BJ (cell line): ENCODE data around the gene POLR2A. TPM values are rescaled to one million over a fixed set of nuclear protein-coding genes. Genes with fewer than 3 reads are reported as not detected.
A peak's percentile ranks its signal among the peaks of the same experiment; 100 is the strongest.
"Not testable (repeated sequence)": the region's sequence is repeated elsewhere in the genome, so short reads cannot be mapped to it uniquely, and the experiment has no call there.

Experiments used
- CTCF ChIA-PET: fragments of 350-600 bp; formaldehyde crosslinking; extraction: SDS; loops from one replicate; lab custom pipeline; 2021; ENCODE audit warnings: antibody characterized with exemption, inconsistent platforms; lab: Yijun Ruan, JAX
- POLR2A ChIA-PET: fragments of 300-600 bp; sonication (Branson Sonifier 250); formaldehyde crosslinking; extraction: SDS; loops from one replicate; lab custom pipeline; 2021; ENCODE audit warnings: antibody characterized with exemption; lab: Charles Lee
- DNase-seq: peaks from one replicate; pipeline ENCODE4 v3.0.0-alpha.2; 2011; ENCODE audit warnings: low read depth
- H3K27me3 ChIP-seq: 2 replicates; pipeline ENCODE4 v1.6.0; 2011; ENCODE audit warnings: low read length; ENCODE audit not compliant: control insufficient read depth, insufficient read depth
- H3K36me3 ChIP-seq: 2 replicates; pipeline ENCODE4 v1.5.1; 2011; ENCODE audit warnings: low read length; ENCODE audit not compliant: control insufficient read depth, insufficient read depth
- H3K4me3 ChIP-seq: 2 replicates; pipeline ENCODE4 v1.5.1; 2011; ENCODE audit warnings: low read depth, mild to moderate bottlenecking, control low read depth, low read length
- polyA plus RNA-seq: library from polyadenylated mRNA; depleted of rRNA; stranded (reverse); fragments of >200 nt; gene quantifications from 2 replicates; pipeline ENCODE4 v1.2.3, GENCODE V29; 2011
- TF ChIP-seq, protein P1 (sequence below): IDR thresholded peaks from 2 replicates; pipeline ENCODE4 v1.5.1; 2011; ENCODE audit warnings: low read depth, mild to moderate bottlenecking, control low read depth, inconsistent platforms, low read length, moderate library complexity; ENCODE audit not compliant: insufficient read depth

POLR2A gene
- polyA plus RNA-seq, 1 experiment, result 27.7 TPM

DNA sequence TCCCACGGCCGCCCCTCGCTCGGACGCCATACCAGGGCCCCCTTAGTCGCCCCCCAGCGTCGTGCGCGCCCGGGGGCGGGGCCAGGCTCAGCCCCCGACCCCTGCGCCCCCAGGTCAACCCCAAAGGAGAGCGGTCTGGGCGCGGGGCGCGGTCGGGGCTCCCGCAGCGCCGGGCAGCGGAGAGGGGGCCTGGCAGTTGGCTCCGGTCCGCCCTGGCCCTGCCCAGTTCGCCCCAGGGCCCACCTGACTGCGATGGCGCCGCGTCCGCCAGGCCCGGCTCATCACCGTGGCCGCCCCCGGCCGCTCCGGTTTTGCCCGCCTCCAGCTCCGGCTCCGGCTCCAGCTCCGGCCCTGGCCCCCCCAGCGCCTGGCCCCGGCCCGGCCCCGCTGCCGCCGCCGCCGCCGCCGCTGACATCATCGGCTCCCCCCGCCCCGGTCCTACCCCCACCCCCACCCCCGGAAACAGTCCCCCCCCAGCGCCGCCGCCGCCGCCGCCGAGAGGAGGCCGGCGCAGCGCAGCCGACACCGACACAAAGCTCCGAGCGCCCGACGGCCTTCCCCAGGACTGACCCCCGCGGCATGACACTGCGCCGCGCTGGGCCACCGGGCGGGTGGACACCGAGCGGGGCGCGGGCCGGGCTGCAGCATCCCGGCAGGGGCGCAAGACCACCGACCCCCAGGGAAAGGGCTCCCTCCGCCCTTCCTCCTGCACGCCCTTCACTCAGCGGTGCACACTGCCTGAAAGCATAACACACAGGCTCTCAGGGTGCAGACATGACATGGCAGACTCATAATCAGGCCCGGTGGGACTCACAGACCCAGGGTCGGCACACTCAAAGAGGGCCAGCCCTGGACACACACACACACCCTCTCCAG is 4.7 kb upstream of the POLR2A start, which contains the start of gene ZBTB4:
Gene ZBTB4 (minus strand): TSS at position 419 of the 876 bp plus-strand sequence. CDS start 12,830 bp downstream, outside the sequence.
- no peak for DNase-seq
- peak within 1 kb of the TSS; percentile 85 for H3K4me3 ChIP-seq
- CTCF ChIA-PET, result interaction anchor here (0.6 to 2.0 kb wide), 7 partner anchors 14 to 124 kb away, joined by 3 to 10 read pairs (median 3); partner anchors contain the start of gene SOX15
- H3K27me3 ChIP-seq, result no peaks in the 10 kb centered on the region
- TF ChIP-seq, protein P1, sequence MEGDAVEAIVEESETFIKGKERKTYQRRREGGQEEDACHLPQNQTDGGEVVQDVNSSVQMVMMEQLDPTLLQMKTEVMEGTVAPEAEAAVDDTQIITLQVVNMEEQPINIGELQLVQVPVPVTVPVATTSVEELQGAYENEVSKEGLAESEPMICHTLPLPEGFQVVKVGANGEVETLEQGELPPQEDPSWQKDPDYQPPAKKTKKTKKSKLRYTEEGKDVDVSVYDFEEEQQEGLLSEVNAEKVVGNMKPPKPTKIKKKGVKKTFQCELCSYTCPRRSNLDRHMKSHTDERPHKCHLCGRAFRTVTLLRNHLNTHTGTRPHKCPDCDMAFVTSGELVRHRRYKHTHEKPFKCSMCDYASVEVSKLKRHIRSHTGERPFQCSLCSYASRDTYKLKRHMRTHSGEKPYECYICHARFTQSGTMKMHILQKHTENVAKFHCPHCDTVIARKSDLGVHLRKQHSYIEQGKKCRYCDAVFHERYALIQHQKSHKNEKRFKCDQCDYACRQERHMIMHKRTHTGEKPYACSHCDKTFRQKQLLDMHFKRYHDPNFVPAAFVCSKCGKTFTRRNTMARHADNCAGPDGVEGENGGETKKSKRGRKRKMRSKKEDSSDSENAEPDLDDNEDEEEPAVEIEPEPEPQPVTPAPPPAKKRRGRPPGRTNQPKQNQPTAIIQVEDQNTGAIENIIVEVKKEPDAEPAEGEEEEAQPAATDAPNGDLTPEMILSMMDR, result no peak
- POLR2A ChIA-PET, result interaction anchor here (0.5 to 0.6 kb wide), 2 partner anchors 93 to 694 kb away, joined by 3 to 4 read pairs; no protein-coding TSS in a partner anchor
- 0 out of 2 replicates have a peak, but pooled peaks cover under 1% of the 10 kb centered on the region for H3K36me3 ChIP-seq

DNA sequence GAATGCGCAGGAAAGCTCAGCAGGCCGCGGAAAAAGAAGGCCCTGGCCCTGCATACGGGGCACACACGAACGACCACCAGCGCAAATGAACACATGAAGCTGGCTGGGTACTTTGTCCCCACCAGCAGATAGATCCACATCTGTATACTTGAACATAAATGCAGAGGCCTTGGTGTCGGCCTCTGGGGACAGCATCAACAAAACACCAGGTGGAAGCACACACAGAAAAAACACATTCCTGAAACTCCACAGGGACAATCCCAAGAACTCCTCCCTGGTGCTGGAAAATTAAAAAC is 4.1 kb upstream of the POLR2A start:
- Histone ChIP-seq H3K27me3 (no peaks in the 10 kb centered on the region), H3K36me3 (no peaks in the 10 kb centered on the region), H3K4me3 (peak overlapping the region; percentile 85)
- ChIA-PET CTCF (interaction anchor here (0.9 to 2.0 kb wide), 4 partner anchors 44 to 124 kb away, joined by 3 to 10 read pairs (median 4); partner anchors contain the start of gene SOX15), POLR2A (interaction anchor here (0.6 kb wide), 1 partner anchor 93 kb away, joined by 4 read pairs; no protein-coding TSS in a partner anchor)
- TF ChIP-seq, protein P1, result no peak
- DNase-seq, result no peak

DNA sequence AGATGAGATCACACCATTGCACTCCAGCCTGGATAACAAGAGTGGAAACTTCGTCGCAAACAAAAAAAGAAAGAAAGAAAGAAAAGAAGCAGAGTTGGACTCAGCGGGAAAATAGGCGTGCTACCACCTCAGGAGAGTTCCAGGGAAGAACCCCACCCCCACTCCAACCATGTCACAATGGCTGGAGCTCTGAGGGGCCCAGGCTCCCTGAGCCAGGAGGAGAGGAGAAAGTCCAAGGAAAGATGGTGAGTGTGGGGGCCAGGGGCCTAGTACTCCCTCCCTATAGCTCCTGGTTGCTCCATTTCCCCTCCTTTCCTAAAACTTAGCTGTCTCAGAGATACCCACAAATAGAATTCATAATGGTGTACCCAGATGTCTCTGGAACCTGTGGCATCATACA is 2.9 kb upstream of the POLR2A start, which contains the start of gene SLC35G6:
Gene SLC35G6 (plus strand): TSS at position 172 of the 400 bp plus-strand sequence. CDS start 71 bp downstream, at position 243.
- ChIA-PET CTCF (interaction anchor here (2.0 kb wide), 1 partner anchor 45 kb away, joined by 10 read pairs; no protein-coding TSS in a partner anchor), POLR2A (interaction anchor here (0.6 kb wide), 1 partner anchor 16 kb away, joined by 3 read pairs; no protein-coding TSS in a partner anchor)
- H3K27me3 ChIP-seq, H3K36me3 ChIP-seq, H3K4me3 ChIP-seq, DNase-seq: not testable (repeated sequence)

DNA sequence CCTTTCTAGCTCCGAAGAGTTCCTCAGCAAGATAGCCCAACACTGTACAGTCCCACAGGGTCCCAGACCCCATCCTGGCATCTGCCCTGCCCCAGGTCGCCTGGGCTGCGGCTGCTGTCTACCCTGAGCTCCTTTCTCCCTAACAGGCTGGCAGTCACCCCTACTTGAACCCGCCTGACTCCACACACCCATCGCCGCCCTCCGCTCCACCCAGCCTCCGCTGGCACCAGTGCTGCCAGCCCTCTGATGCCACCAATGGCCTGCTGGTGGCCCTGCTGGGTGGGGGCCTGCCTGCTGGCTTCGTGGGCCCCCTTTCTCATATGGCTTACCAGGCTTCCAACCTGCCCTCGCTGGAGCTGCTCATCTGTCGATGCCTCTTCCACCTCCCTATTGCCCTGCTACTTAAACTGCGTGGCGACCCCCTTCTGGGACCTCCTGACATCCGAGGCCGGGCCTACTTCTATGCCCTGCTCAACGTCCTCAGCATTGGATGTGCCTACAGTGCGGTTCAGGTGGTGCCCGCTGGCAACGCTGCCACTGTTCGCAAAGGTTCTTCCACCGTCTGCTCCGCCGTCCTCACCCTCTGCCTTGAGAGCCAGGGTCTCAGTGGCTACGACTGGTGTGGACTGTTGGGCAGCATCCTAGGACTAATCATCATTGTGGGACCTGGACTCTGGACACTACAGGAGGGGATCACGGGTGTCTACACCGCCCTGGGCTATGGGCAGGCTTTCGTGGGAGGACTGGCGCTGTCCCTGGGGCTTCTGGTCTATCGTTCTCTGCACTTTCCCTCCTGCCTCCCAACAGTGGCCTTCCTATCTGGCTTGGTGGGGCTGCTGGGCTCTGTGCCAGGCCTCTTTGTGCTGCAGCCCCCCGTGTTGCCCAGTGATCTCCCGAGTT is 2.1 kb upstream of the POLR2A start:
- H3K27me3 ChIP-seq, POLR2A ChIA-PET, CTCF ChIA-PET, H3K4me3 ChIP-seq, H3K36me3 ChIP-seq, DNase-seq: not testable (repeated sequence)

DNA sequence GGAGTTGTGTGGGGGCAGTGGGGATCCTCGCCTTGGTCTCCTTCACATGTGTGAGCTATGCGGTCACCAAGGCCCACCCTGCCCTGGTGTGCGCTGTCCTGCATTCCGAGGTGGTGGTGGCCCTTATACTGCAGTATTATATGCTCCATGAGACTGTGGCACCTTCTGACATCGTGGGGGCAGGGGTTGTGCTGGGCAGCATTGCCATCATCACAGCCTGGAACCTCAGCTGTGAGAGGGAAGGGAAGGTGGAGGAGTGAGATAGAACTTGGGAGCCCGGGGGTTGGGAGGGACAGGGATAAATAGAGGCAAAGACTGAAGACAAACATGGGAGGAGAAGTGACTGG is 1.5 kb upstream of the POLR2A start:
- DNase-seq, H3K36me3 ChIP-seq, H3K27me3 ChIP-seq, CTCF ChIA-PET: not testable (repeated sequence)
- H3K4me3 ChIP-seq, result peak overlapping the region; percentile 67
- POLR2A ChIA-PET, result interaction anchor here (0.6 kb wide), 1 partner anchor 16 kb away, joined by 3 read pairs; no protein-coding TSS in a partner anchor

DNA sequence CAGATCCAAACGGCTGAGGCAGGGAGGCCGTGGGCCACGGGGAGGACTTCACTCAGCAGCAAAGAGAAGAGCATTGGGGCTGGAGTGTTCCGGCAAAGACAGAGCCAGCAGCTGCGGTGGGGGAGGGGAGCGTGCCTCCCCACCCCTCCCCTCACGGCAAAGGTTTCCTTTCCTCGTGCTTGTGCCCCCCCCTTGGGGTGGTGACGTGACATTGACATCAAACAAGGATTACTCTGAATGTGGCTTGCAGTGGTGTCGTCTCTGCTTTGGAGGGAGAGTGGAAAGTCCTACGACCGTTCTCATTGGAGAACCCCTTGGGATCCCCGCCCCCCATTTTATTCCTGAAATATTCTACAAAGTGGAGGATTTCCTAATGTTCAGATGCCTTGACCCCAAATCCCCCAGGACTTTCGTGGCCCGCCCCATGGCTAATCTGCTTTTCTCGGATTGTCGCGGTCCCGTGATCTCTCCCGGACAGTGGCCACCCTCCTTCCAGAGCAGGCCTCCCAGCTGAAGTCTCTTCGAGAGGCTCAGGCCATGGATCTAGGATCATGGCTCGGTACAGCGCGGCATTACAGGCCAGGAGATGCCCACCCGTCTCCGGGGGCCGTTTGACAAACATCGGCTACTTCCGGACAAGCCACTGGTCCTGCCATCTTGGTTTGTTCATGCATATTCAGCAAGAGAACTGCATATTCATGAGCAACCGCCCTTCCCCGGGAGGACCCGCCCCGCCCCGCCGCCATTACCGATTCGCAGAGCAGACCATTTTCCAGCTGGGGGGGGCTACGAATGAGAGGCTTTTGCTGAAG is 705 bp upstream of the POLR2A start:
- peak; percentile 44 for DNase-seq
- TF ChIP-seq, protein P1, result no peak
- ChIA-PET CTCF (no interaction called here), POLR2A (interaction anchor here (0.6 to 1.5 kb wide), 5 partner anchors 17 to 337 kb away, joined by 3 to 5 read pairs (median 3); partner anchors contain the start of genes MPDU1 and TMEM256)
- peak overlapping the region; percentile 67 for H3K4me3 ChIP-seq
- no peaks in the 10 kb centered on the region for H3K36me3 ChIP-seq
- H3K27me3 ChIP-seq, result no peaks in the 10 kb centered on the region
